Breast epithelium (tissue), 4 donors: ENCODE data around the gene ZNF3. TPM values are rescaled to one million over a fixed set of nuclear protein-coding genes. Genes with fewer than 3 reads are reported as not detected.

ENCODE experiments used
- DNase-seq, 2 donors: peaks; one replicate each; pipeline ENCODE4 v3.0.0-alpha.2; 2019; ENCODE audit warnings: low spot score in 2 of 2
- H3K27ac ChIP-seq, 2 donors: fragments of 200-600 bp; sonication (generic) in 1 of 2; one replicate each; pipeline ENCODE4 v1.5.1; 2016 to 2019; ENCODE audit warnings: mild to moderate bottlenecking in 1 of 2
- H3K27me3 ChIP-seq, 2 donors: fragments of 200-600 bp; sonication (generic) in 1 of 2; one replicate each; pipeline versions ENCODE4 v1.5.1 to v1.6.0; 2017 to 2019; ENCODE audit warnings: control low read depth in 1 of 2, mild to moderate bottlenecking in 1 of 2
- H3K36me3 ChIP-seq: fragments of 200-600 bp; one replicate; pipeline ENCODE4 v1.5.1; 2019
- H3K4me1 ChIP-seq, 2 donors: fragments of 200-600 bp; sonication (generic); one replicate each; pipeline ENCODE4 v1.5.1; 2016 to 2019; ENCODE audit warnings: control low read depth in 1 of 2
- H3K4me3 ChIP-seq, 3 donors: fragments of 200-600 bp; sonication (generic); 1 replicate in 2 of 3; 2 replicates in 1 of 3; pipeline ENCODE4 v1.5.1; 2016 to 2019; ENCODE audit warnings: mild to moderate bottlenecking in 3 of 3, moderate library complexity in 2 of 3
- H3K9me3 ChIP-seq, 2 donors: fragments of 200-600 bp; sonication (generic) in 1 of 2; one replicate each; pipeline ENCODE4 v1.5.1; 2016 to 2019; ENCODE audit warnings: control low read depth in 1 of 2
- CTCF ChIP-seq, 3 donors: fragments of 450-650 bp; IDR thresholded peaks; one replicate each; pipeline ENCODE4 v1.5.1; 2016 to 2017; ENCODE audit warnings: antibody characterized with exemption in 3 of 3, mild to moderate bottlenecking in 3 of 3, moderate library complexity in 3 of 3
- POLR2A ChIP-seq: fragments of 450-650 bp; IDR thresholded peaks from one replicate; pipeline ENCODE4 v1.6.1; 2016; ENCODE audit warnings: antibody characterized with exemption, mild to moderate bottlenecking, moderate library complexity
- POLR2AphosphoS5 ChIP-seq, 3 donors: sonication (generic); formaldehyde crosslinking; IDR thresholded peaks; one replicate each; pipeline ENCODE4 v1.6.1; 2017; ENCODE audit warnings: antibody characterized with exemption in 3 of 3
- intact Hi-C: fragments of 100-400 bp; cut with DNase I; formaldehyde crosslinking; loops from one replicate; pipeline ENCODE4 v1.15.1; 2023; ENCODE audit warnings: low total_unique reads
- total RNA-seq, 3 donors: library from RNA; depleted of rRNA; stranded (reverse); fragments of >200 nt; gene quantifications; one replicate each; pipeline ENCODE4 v1.1.0, GENCODE V29; 2016

ZNF3 gene
- total RNA-seq, 3 donors from 2014 or later = 19.4 to 43.6 (median 31.5) TPM

- peak; percentile 76 to 78 for DNase-seq
- peak within 1 kb of the TSS; percentile 83 to 93 (median 84) for H3K4me3 ChIP-seq
- TF ChIP-seq POLR2AphosphoS5 (IDR thresholded peaks at IDR 0.05) = peak; percentile 89 to 93 (median 90)
- peak in 2 of 3 donors; percentile 12 to 18 for TF ChIP-seq CTCF (IDR thresholded peaks at IDR 0.05)
- TF ChIP-seq POLR2A = peak; percentile 85
- H3K9me3 ChIP-seq = no peaks in the 10 kb centered on the region
- peaks cover 0 to 6% of the 10 kb centered on the region in 2 donors for H3K4me1 ChIP-seq
- H3K27me3 ChIP-seq = no peaks in the 10 kb centered on the region
- peak within 1 kb of the TSS; percentile 98 to 99 for H3K27ac ChIP-seq
- no peaks in the 10 kb centered on the region for H3K36me3 ChIP-seq
- intact Hi-C loops = no loop called here
Measured at GRCh38 chr7:100049441-100050291, 31.9 kb downstream of the ZNF3 start, which contains the start of gene ZSCAN21. Gene ZSCAN21, plus strand, starts transcription at chr7:100049774. Its CDS starts 7,233 bp downstream, at chr7:100057007.

- Histone ChIP-seq H3K27me3 (no peaks in the 10 kb centered on the region), H3K36me3 (no peaks in the 10 kb centered on the region), H3K9me3 (no peaks in the 10 kb centered on the region), H3K4me1 (peaks cover 0 to 6% of the 10 kb centered on the region in 2 donors), H3K4me3 (no peak overlapping the region), H3K27ac (no peak overlapping the region)
- intact Hi-C loops = no loop called here
- TF ChIP-seq POLR2A (no peak), POLR2AphosphoS5 (IDR thresholded peaks at IDR 0.05) (no peak), CTCF (IDR thresholded peaks at IDR 0.05) (no peak)
- DNase-seq = no peak
Measured at GRCh38 chr7:100048680-100049079, 32.8 kb downstream of the ZNF3 start.

GRCh38 chr7:100044718-100045117, 36.8 kb downstream of the ZNF3 start:
- Histone ChIP-seq H3K27me3 (no peaks in the 10 kb centered on the region), H3K36me3 (no peaks in the 10 kb centered on the region), H3K9me3 (no peaks in the 10 kb centered on the region), H3K4me3 (no peak overlapping the region), H3K27ac (no peak overlapping the region), H3K4me1 (no peaks in the 10 kb centered on the region)
- DNase-seq = no peak
- TF ChIP-seq POLR2A (no peak), POLR2AphosphoS5 (IDR thresholded peaks at IDR 0.05) (no peak), CTCF (IDR thresholded peaks at IDR 0.05) (peak in 1 of 3 donors; percentile 27)
- intact Hi-C loops = no loop called here

GRCh38 chr7:100040575-100040974, 40.9 kb downstream of the ZNF3 start:
- Histone ChIP-seq H3K4me1 (no peaks in the 10 kb centered on the region), H3K27ac (no peak overlapping the region), H3K27me3 (no peaks in the 10 kb centered on the region), H3K36me3 (no peaks in the 10 kb centered on the region), H3K9me3 (no peaks in the 10 kb centered on the region), H3K4me3 (no peak overlapping the region)
- TF ChIP-seq POLR2A (no peak), POLR2AphosphoS5 (IDR thresholded peaks at IDR 0.05) (no peak), CTCF (IDR thresholded peaks at IDR 0.05) (no peak)
- DNase-seq = no peak
- intact Hi-C loops = no loop called here

- peaks cover 6% of the 10 kb centered on the region for H3K36me3 ChIP-seq
- H3K4me1 ChIP-seq = no peaks in the 10 kb centered on the region
- no peak for DNase-seq
- no peaks in the 10 kb centered on the region for H3K9me3 ChIP-seq
- no peak overlapping the region for H3K27ac ChIP-seq
- H3K27me3 ChIP-seq = no peaks in the 10 kb centered on the region
- intact Hi-C loops = no loop called here
- TF ChIP-seq POLR2A = no peak
- no peak for TF ChIP-seq POLR2AphosphoS5 (IDR thresholded peaks at IDR 0.05)
- no peak for TF ChIP-seq CTCF (IDR thresholded peaks at IDR 0.05)
- H3K4me3 ChIP-seq = no peak overlapping the region
Measured at GRCh38 chr7:100038326-100038725, 43.2 kb downstream of the ZNF3 start.
